Stimulated activated CD4-positive, alpha-beta T cell treated with anti-CD3 and anti-CD28 coated beads, Interleukin-1b, Interleukin-23, amount 100 ng/mL, for 48 hours (primary cell): ENCODE results near the gene XKRX.
A peak's percentile ranks its signal among the peaks of the same experiment; 100 is the strongest.

ENCODE experiments used
- DNase-seq: peaks from one replicate; pipeline ENCODE4 v3.0.0-alpha.2; 2020

Gene XKRX

DNA sequence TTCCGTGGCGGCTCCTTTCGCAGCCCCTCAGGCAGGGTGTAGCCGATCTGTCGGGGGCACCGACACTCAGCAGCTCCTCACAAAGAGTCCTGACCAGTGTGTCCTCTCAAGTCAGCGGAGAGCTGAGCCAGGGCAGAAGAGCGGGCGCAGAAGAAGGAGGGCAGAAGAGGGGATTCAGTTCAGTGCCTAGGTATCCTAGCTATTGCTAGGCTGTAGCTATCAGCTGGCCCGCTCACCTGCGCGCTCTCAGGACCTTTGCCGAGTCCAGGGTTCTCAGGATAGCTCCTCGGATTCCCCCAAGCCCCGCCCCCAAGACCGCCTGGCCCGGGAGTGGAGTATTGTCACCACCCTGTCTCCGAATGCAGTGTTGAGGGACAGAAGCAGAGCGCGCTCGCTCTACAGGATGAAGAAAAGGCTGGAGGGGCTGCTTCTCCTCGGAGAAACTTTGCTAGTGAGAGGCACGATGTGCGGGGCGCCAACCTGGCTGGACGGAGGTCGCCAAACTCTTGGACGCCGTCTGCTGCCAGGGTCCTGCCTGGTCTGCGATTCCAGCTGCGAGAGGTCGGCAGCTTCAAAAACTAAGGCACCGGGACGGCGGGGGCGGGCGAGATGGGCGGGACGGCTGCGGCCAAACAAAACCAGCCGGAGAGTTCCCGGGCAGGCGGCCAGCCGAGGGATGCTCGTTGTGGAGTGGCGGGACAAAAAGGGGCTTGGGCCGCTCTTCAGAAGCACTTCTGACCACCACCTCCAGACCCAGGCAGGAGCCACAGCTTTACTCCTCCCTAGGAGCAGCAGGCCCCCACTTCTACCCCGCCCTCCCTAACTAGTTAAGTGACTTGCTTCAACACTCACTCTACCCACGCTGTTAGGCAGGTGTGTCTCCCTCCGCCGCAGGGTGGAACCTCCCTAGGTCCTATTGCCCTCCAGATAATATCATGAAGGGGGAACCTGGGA is at the start of gene XKRX:
XKRX (minus strand) TSS at position 258 of the 954 bp plus-strand sequence. CDS start 613 bp downstream, outside the sequence.
- peak; percentile 59 for DNase-seq

DNA sequence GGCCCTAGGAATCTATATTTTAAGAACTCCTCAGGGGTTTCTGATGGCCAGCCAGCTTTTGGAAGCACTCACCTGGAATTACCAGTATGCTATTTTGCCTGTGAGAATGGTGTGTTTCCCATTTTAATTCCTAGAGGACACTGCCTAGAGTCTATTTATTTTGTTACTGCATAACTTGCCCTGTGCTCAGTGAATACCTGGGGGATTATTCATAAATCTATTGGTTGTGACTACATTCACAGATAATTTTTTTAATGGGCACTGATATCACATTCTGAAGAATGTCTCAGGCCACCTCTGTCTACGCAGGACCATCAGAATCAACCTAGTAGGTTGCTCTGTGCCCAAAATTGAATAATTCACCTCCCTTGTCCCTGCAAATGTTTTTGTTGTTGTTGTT is 47.5 kb upstream of the XKRX start:
- no peak for DNase-seq

DNA sequence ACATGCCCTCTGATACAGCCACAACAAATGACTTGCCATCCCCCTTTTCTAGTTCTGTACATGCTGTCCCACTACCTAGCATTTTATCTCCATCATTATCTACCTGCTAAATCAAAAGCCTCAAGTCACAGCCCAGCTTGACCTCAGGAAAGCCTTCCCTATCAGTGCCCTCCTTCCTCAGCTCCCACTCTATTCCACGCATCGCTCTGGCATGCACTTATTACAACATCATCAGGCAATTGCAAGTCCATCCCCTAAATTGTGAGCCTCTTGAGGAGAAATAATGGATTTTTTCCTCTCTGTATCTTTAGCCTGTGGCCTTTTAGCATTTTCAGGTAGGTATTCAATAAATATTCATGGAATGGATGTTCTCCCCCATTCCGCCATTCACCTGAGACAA is 46.5 kb upstream of the XKRX start:
- no peak for DNase-seq

DNA sequence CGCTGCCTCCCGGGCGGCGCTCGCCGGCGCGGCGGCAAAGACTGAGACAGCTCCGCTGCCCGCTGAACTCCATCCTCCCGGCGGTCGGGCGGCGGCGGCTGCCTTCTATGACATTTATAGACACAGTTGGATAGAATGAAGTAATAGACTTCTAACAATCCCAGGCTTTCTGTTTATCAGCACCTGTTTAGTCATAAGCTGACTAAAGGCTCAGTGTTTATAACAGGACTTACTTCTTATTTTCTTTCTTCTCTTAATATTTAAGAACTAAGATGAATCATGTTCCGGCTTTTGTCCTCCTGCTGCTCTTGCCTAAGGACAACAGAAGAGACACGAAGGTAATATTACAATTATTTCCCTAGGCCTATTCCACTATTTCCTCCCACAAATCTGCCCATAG is 44.7 kb upstream of the XKRX start:
- DNase-seq, result no peak

DNA sequence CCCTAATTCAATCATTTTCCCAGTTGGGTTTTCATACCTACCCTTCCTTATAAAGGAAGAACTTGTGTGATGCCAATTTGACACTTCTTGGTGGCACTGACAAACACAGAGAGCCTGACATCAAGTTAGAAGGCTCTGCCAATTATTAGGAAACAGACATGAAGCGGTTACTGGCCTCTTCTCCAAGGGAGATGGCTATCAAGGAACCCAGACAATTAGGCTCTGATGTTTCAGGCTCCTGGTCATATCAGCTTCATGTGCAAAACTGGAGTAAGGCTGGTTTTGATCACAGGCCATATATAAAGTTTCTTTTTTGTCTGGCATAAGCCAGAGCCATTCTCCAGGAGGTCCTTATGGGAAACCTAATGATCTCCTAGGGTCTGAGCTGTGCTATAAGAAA is 41.2 kb upstream of the XKRX start:
- no peak for DNase-seq

DNA sequence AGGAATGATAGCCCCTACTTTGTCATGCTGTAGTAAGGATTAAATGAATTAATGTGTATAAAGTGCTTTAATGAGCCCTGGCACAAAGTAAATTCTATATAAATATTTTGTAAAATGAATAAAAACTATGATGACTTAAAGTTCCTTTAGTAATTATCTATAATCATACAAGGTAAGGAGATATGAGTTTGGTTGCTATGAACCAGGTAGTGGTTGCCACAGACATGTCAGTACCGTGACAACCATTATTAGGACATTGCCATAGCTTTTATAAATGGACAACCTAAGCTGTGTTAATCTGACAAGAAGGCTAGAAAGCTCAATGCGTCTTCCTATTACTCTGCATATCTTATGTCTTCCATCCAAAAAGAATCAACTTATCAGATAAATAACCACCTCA is 40.7 kb upstream of the XKRX start, which contains the start of gene ARL13A:
ARL13A (plus strand) TSS at position 301 of the 400 bp plus-strand sequence. CDS start 3,982 bp downstream, outside the sequence.
- DNase-seq, result no peak

DNA sequence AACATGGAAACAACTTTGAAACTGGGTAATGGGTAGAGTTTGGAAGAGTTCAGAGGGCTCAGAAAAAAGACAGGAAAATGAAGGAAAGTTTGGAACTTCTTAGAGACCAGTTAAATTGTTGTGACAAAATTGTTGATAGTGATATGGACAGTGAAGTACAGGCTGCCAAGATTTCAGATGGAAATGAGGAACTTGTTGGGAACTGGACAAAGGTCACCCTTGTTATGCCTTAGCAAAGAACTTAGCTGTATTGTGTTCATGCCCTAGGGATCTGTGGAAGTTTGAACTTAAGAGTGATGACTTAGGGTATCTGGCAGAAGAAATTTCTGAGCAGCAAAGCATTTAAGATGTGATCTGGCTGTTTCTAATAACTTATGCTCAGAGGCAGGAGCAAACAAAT is 35.6 kb upstream of the XKRX start:
- no peak for DNase-seq

DNA sequence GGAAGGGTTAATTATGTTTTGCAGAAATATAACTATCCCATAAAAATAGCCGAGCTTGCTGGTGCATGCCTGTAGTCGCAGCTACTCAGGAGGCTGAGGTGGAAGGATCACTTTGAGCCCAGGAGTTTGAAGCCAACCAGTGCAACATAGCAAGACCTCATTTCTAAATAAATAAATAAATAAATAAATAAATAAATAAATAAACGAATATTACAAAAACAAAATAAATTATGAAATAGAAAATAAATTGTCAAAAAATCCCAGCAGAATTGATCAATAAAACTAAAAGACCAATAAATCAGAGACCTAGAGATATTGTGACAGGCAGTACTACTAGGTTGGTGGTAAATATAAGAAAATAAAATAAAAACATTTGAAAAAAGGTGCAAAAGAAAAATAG is 34.1 kb upstream of the XKRX start:
- DNase-seq, result no peak

DNA sequence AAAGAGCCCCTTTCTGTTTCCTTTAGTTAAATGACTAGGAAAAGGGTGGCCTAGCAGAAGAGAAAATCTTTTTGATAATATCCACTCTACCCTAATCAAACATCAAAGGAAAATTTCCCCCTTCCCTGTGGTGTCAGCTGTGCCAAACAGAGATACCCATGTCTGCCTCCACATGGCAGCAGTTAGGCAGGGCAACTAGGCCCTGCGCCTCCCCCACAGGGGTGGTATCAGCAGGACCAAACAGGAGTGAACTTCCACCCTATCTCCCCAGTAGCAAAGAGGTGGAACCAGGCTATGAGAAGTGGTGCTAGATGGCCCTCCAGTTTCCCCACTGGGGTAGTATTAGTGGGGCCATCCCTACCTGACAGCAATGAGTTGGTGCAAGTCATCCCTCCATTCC is 19.8 kb upstream of the XKRX start:
- no peak for DNase-seq

DNA sequence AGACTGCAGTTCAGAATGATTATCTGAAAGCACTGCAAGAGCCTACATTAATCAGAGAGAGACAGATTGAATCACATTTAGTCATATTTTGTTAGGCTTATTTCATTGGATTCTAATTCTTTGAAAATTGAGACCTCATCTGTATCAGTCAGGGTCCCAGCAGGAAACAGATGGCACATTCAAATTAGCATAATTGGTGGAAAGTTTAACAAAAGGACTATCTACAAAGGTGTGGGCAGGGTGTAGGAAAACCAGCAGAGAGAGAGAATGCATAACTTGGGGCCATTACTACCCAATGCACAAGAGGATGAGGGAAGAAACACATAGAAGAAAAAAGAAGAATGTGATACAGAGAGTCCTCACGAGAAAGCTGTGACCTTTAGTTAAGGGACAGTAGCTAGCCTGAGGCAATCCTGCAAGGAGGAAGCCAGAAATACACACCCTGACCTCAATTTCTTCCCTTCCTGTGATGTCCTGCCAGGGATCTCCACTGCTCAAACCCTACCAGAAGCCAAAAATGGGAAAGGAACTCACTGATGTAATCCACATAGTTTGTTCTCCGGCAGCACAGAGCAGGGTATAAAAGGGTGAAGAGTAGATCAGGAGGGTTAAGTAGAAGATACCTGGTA is 17.7 kb upstream of the XKRX start:
- DNase-seq, result no peak

DNA sequence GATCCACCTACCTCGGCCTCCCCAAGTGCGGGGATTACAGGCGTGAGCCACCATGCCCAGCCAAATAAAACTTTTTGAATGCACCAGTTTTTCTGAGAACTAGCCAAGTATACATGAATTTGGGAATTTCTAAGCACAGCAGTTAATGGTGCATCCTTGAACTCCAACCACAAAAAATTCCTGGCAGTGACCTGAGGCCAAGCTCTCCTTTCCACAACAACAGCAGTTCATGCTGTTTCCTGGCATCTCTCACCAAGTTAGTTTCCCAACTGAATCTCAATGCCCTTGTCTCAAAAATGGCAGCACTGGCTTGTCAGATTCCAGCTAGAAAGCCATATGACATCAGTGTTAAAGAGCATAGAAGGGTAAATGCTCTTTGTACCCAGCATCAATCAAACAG is 15.9 kb upstream of the XKRX start:
- no peak for DNase-seq

DNA sequence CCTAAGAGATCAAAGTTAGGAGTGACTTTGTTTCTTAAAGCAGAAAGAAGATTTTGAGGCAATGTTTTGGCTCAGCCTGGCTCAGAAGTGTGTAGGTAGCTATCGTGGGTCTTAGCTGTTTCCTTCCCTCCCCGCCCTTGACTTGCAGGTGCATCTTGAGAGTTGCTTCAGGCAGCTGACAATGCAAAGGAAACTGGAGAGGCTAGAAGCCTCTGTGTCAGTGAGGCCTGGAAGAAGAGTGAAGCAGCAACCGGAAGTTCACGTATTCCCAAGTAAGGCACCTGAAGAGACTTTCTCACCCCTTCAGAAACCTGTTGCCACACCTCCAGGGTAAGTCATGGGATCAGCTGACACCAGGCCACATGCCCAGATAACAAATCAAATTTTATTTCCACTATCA is 10.6 kb upstream of the XKRX start:
- DNase-seq, result no peak

DNA sequence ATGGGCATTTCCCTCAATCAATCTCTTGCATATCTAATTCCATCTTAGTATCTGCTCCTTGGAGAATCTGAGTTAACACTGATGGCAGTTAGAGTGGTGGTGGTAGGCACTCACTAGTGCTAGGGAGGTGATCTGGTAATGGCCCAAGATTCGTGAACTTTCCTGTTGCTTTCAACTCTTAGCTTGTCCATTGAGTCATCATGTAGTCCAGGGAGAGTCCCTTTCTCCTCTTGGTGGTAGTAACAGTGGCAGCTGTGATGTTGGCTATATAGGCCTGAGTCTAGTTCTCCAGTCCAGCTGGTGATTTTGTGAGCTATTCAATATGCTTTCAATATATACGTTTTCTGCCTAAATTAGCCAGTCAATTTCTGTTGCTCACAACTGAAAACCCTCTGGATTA is 7.0 kb upstream of the XKRX start:
- DNase-seq, result no peak

DNA sequence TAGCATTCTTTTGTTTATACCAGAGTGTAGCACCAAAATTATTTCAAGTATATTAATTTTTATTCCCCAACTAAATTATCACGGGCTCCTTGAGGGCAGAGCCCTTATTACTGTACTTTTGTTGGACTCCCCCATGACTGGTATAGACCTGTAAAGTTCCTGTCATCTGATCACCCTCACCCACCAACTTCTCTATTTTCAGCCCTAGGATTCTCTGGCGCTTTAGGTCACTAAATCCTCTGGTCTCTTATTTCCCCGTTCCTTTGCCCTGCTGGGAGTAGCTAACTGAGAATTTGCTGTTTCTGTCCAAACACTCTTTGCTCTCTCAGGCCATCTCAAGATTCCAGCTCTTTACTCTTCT is 3.2 kb upstream of the XKRX start:
- DNase-seq, result no peak

DNA sequence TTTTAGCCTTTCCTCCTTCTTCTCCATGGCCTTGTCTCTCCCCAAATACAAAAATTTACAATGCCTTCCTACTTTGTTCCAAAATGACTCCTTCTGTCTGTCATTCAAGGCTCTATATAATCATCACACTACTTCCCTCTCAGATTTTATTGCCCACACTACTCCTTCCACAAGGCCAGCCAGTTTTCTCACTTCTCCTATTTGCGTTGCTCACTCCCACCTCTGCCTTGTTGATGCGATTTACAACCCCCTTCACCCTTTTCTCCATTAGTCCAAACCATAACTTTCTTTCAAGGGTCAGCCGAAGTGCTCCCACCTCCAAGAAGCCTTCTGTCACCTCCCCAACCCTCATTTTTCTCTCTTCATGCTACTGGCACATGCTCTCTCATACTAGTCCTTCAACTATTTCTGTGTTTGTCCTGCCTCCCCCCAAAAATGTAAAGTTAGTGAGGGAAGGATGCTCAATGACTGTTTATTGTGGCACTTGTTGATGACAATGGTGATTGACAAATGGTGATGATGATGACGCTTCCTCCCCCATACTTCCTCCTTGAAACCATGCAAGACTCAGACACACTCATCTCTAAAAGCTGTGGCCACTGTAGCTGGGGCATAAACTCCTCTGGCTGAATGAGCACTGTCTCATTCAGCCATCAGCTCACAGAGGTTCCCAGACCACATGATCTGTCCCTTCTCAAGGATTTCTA is 2.7 kb upstream of the XKRX start:
- peak; percentile 36 for DNase-seq

DNA sequence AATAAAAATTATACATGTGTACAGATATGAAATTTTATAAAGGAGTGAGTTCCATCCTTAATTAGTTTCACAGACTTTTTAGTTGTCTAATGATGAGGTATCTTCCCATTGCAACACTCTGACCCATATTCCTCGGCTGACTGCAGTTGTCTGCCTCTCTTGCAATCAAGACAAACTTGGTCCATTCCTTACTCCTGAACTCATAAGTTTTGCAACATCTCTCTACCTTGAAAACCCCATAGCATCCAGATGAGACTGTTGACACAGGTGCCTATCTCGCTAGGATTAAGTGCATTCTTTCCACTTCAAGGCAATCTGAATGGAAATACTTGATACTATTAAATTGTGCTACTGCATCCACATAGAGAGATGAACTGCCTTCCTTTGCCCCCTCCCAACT is 2.3 kb downstream of the XKRX start:
- no peak for DNase-seq

DNA sequence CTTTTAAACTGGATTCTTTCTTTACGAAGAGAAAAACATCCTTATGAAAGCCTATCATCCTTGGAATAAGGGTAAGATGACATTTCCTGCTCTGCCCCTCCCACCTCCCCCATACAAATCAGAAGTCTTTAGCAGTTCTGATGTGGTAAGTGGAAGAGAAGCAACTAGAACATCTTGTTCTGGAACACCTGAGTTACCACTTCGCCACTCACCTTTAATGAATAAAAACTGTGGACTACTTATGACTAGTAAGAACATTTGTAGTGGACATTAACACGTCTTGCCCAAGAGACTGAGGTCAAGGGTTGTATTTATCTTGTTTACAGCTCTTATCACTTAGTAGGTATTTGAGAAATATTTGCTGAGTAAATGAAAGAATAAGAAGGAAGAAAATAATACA is 4.3 kb downstream of the XKRX start:
- no peak for DNase-seq

DNA sequence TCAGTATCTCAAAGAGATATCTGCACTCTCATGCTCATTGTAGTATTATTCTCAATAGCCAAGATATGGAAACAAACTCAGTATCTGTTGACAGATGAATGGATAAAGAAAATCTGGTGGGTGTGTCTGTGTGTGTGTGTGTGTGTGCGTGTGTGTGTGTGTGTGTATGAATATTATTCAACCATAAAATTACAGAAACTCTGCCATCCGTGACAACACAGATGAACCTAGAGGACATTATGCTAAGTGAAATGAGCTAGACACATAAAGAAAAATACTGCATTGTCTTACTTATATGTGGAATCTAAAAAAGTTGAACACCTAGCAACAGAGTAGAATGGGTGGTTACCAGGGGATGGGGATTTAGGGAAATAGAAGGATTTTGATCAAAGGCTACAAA is 13.2 kb downstream of the XKRX start:
- DNase-seq, result no peak

DNA sequence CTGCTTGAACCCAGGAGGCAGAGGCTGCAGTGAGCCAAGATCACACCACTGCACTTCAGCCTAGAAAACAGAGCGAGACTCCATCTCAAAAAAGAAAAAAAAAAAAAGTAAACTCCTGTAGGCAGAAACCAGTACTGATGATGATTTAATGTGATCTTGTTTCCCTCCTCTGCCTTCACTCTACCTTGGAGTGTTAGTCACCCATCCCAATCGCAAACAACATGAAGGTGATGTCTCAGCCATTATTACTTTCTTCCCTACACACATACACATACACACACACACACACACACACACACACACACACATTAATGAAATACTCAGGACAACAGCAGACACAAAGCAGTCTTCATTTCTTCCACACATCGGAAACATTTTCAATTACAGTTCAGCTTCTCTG is 15.6 kb downstream of the XKRX start:
- DNase-seq, result no peak

DNA sequence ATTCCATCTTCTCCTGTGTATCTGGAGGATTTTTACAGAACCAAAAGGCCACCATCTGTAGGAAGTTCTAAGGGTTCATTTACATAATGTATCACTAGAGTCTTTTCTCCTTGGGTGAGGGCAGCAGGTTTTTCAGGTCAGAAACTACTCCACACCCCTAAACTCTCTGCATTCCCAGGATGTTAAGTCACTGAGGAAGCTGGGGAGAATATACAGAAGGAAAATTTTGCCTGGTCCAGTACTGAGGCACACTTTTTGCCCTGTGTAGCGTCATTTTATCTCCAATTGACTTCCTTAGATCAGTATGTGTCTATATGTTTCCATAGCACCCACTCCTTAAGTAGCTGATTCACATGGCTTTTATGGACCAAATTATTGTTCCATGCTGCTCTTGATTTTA is 17.0 kb downstream of the XKRX start:
- no peak for DNase-seq

DNA sequence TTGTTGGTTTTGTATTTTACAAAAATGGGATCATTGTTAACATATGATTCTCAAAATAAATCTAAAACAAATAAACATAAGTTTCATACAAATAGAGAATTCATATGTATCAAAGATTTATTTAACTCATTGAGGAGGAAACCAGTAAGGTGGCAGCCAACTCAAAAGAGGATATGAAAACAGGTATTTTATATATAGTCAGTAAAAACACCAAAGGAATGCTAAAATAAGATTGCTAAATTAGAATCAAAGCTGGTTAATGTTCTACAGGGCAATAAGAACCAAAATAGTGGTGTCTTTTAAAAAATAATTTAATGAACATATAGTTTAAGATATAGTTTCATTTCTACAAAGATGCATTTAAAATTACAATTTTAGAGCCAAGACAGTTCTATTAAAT is 23.1 kb downstream of the XKRX start:
- DNase-seq, result no peak

DNA sequence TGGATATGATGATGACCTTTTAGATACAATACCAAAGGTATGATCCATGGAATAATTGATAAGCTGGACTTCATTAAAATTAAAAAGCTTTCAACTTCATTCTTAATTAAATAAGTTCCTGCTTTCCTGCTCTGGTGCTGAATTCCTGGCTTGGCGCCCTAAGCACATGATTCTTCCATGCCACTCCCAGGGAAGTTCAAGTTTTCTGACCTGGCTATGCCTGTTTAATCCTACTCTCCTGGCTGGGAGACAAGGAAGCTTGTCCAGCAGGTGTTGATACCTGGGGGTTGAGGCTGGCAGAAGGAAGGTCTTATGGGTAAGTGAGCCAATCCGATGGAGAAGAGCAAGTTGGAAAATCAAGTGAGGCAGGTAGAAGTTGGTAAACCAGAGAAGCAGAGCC is 24.3 kb downstream of the XKRX start:
- DNase-seq, result no peak

DNA sequence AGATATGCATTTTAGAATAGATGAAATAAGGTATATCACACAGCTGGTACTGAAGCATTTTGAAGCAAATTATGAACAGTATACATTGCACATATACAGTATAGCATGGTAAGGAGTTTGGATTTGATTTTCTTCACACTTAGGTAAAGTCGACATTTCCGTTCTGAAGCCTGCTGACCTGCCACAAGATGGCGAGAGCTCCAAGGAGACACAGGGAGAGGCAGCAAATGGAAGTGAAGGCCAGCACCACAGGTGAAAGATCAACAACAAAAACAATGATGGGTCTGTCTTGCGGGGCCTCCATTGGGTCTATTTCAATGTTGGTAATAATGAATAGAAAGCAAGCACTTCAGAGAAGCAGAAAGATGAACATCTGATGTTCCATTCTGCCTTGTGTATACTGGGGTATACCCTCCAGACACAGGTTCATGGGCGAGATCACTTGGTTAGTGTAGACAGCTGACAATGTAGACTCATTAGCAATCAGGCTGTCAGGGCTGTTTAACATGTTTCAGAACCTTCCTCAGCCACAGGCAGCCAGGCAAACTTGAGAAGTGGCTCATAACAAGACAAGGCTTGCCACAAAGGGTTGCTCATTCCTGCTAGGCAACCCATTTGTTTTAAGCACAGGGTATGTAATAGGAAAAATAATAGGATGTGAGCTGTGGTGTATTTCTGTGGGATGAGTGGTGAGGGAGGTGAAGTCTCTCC is 33.2 kb downstream of the XKRX start:
- peak; percentile 17 for DNase-seq
